ENCODE data around the gene EFTUD2. TPM values are rescaled to one million over a fixed set of nuclear protein-coding genes. Genes with fewer than 3 reads are reported as not detected.

The EFTUD2 gene
- total RNA-seq, 6 donors from 2014 or later = 66.6 to 146 (median 75.6) TPM

DNA sequence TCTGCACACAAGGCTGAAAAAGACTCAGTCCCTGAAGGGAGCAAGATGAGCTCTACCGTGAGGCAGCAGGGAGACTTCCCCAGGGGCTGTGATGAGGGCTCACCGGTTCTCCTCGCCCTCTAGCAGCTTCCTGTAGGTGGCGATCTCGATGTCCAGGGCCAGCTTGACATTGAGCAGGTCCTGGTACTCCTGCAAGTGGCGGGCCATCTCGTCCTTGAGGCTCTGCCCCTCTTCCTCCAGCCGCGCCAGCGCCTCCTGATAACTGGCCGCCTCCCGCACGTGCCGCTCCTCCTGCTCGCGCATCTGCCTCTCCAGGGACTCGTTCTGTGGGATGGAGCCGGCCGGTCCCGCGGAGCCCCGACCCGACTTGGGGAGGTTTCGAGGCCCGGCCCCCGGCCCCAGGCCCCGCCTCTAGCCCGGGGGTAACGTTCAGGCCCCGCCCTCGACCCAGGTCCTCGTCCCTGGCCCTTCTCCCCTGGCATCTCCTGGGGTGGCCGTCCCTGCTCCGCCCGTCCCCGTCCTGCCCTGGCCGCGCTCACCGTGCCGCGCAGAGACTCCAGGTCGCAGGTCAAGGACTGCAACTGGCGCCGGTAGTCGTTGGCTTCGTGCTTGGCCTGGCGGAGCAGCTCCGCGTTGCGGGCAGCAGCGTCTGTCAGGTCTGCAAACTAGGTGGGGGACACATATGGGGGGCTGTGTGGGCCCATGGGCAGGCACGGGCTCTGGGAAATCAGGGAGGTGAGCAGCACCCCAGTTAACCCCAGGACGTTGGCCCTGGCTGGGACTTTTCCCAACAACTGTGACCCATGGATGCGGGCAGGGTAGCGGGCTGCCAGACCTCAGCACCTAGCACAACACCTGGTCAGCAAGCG is 12.1 kb upstream of the EFTUD2 start:
- Histone ChIP-seq H3K4me1 (peaks cover 8 to 19% (median 14%) of the 10 kb centered on the region in 4 donors), H3K9me3 (no peaks in the 10 kb centered on the region), H3K36me3 (no peaks in the 10 kb centered on the region), H3K27ac (no peak overlapping the region), H3K27me3 (peaks cover 0 to 7% (median 3%) of the 10 kb centered on the region in 4 donors), H3K4me3 (peak overlapping the region in 3 of 4 donors; percentile 35 to 48 (median 47))
- DNase-seq (peak; percentile 77 to 88), ATAC-seq (ENCODE audit: low FRiP score in 2 of 2) (peak; percentile 45 to 46)
- TF ChIP-seq POLR2AphosphoS5 (IDR thresholded peaks at IDR 0.05) (no peak), CTCF (IDR thresholded peaks at IDR 0.05) (peak; percentile 20 to 64 (median 37))
- WGBS, 2 donors = 14 to 27% methylated on average over 27 to 36 of the region's 56 CpGs

GRCh38 chr17:44910231-44911106 is 11.2 kb upstream of the EFTUD2 start:
- peaks cover 0 to 7% (median 3%) of the 10 kb centered on the region in 4 donors for H3K27me3 ChIP-seq
- H3K4me3 ChIP-seq = no peak overlapping the region
- WGBS, 2 donors = 73 to 84% methylated on average over 13 of the region's 13 CpGs
- ATAC-seq (ENCODE audit: low FRiP score in 2 of 2) (no peak), DNase-seq (no peak)
- H3K4me1 ChIP-seq = peaks cover 9 to 16% (median 12%) of the 10 kb centered on the region in 4 donors
- no peak overlapping the region for H3K27ac ChIP-seq
- H3K36me3 ChIP-seq = no peaks in the 10 kb centered on the region
- TF ChIP-seq EP300 (IDR thresholded peaks at IDR 0.05) (no peak), POLR2A (IDR thresholded peaks at IDR 0.05) (no peak), CTCF (IDR thresholded peaks at IDR 0.05) (no peak), POLR2AphosphoS5 (IDR thresholded peaks at IDR 0.05) (no peak)
- H3K9me3 ChIP-seq = no peaks in the 10 kb centered on the region

GRCh38 chr17:44909681-44910144 is 10.5 kb upstream of the EFTUD2 start:
- H3K4me3 ChIP-seq = no peak overlapping the region
- 72 to 82% methylated on average over 10 to 11 of the region's 11 CpGs for WGBS, 2 donors

More at GRCh38 chr17:44909681-44910144, 10.5 kb upstream of the EFTUD2 start:
- ATAC-seq (ENCODE audit: low FRiP score in 2 of 2) = no peak
- peaks cover 9 to 16% (median 11%) of the 10 kb centered on the region in 4 donors for H3K4me1 ChIP-seq
- DNase-seq = no peak
- H3K27ac ChIP-seq = no peak overlapping the region
- peaks cover 0 to 7% (median 3%) of the 10 kb centered on the region in 4 donors for H3K27me3 ChIP-seq
- no peak for TF ChIP-seq CTCF (IDR thresholded peaks at IDR 0.05)
- no peak for TF ChIP-seq POLR2AphosphoS5 (IDR thresholded peaks at IDR 0.05)
- TF ChIP-seq EP300 (IDR thresholded peaks at IDR 0.05) = no peak
- no peak for TF ChIP-seq POLR2A (IDR thresholded peaks at IDR 0.05)
- no peaks in the 10 kb centered on the region for H3K9me3 ChIP-seq
- no peaks in the 10 kb centered on the region for H3K36me3 ChIP-seq

Data from upper lobe of left lung (tissue), 6 donors.